Measurements from ENCODE around the gene SRXN1.

Gene SRXN1

DNA sequence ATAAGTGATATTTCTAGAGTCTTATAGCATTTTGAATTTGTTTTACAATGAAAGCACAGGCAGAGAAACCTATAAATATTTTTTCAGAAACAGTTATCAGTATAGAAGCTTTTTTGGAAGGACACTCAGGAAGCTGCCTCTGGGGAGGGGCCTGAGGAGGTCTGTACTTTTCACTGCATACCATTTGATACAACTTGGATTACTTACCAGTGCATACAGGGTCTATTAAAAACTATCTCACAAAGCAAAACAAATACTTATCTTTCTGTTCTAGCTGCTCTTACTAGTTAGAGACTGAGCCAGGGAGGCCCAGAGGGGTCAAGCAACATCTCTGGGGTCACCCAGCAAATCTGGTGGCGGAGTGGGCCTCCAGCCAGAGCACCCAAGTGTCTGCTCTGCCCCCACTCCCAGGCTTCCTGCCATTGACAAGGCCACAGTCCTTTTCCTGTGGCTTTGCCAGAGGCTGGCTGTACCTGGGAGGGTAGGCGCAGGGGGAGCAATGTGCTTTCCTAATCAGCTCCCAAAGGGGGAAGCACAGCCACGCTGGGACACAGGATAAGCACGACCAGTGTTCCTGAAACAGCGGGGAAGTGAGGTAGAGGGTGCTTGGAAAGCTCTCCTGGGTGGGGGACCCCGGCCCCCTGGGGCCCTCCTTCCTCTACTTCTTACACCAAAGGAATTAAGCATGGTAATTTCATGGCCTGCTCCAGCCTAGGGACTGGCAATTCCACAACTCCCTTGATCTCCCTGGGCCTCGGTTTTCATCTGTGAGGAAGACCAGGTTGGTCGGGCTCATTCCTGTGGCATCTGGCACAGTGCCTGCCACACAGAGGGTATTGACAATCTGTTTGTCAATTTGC lies 50.7 kb downstream of the SRXN1 start:
- no peak for DNase-seq

DNA sequence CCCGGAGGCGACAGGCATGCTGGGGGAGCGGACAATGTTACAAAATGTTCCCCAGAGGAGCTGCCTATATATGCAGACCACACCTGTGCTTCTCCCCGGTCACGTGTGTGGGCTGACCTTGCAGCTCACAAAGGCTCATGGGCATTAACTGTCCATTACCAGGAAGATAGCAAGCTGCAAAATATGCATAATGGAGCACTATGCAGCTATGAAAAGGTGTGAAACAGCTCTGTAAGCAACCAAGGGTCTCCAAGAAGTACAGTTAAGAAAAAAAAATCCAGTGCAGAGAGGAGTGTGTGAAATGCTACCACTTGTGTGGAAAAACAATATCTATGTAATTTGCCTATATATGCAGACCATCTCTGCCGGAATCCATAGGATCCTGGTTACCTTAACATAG lies 52.3 kb downstream of the SRXN1 start:
- no peak for DNase-seq

DNA sequence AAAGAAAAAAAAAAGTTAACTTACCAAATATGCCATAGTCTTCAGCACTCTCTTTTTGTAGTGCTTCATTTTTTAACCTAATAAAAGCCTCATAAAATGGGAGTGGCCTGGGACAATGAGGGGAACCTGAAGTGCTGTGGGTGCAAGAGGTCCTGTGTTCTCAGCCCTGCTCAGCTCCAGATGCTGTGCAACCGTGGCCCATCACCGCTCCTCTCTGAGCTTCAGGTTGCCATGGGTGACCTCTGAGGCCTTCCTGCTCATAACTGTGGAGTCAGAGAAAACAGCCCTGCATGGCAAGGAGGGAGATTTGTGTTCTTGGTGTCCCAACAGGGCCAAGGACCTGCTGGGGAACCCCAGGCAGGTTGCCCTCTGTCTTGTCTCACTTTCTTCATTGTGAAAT lies 52.9 kb downstream of the SRXN1 start:
- DNase-seq = no peak

DNA sequence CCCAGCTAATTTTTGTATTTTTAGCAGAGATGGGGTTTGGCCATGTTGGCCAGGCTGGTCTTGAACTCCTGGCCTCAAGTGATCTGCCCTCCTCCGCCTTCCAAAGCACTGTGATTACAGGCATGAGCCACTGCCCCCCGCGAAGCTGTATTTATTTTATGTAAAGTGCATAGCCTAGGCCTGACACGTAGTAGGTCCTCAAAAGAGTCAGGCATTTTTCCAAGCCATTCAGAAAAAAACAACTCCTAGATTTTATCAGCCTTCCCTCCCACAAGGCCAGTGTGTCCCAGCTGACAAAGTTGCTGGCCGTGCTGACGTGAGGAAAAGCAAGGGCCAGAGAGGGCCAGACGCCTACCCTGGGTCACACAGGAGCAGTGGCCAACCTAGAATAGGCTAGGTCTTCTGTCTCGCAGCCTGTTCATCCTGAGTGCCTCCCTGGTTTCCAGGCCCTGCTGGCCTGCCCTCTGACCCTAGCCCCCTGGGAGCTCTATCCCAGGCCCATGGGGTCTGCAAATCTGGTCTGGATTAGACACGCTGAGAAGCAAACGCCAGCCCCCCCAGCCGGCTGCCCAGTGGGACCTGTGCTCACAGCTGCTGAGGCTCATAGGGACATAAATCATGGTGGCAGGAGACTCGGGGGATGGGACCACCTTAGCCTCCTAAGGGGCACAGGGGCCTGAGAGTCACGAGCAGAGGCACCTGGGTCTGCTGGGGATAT lies 54.7 kb downstream of the SRXN1 start:
- no peak for DNase-seq

DNA sequence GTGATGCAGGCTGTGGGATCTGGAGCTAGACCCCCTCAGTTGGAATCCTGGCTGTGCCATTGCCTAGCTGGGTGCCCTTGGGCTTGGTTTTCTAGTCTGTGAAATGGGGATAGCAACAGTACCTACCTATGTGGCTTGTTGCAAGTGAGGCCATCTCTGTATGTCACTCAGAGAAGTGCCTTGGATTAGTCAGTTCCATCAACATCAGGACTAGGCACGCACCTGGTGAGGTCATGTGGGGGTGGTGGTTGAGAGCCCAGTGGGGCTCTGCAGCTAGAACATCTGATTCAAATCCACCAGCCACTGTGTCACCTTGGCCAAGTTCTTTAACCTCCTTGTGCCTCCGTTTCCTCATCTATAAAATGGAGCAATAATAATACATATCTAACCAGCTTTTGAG lies 55.4 kb downstream of the SRXN1 start:
- DNase-seq = no peak
